Osteocyte (in vitro differentiated cells): ENCODE measurements around the gene CSNK1G2. TPM values are rescaled to one million over a fixed set of nuclear protein-coding genes. Genes with fewer than 3 reads are reported as not detected.

Source experiments
- DNase-seq: peaks from one replicate; pipeline ENCODE4 v3.0.0; 2021; ENCODE audit warnings: mixed read lengths; ENCODE audit not compliant: unreplicated experiment; ENCODE audit errors: extremely low spot score
- H3K27ac Mint-ChIP-seq: one replicate; pipeline ENCODE4 v1.8.0; 2021; ENCODE audit warnings: mild to moderate bottlenecking, mixed read lengths; ENCODE audit not compliant: unreplicated experiment
- H3K27me3 Mint-ChIP-seq: one replicate; pipeline ENCODE4 v1.8.0; 2021; ENCODE audit warnings: mixed read lengths; ENCODE audit not compliant: unreplicated experiment
- H3K36me3 Mint-ChIP-seq: one replicate; pipeline ENCODE4 v1.8.0; 2021; ENCODE audit warnings: mixed read lengths; ENCODE audit not compliant: unreplicated experiment
- H3K4me1 Mint-ChIP-seq: one replicate; pipeline ENCODE4 v1.8.0; 2021; ENCODE audit warnings: mixed read lengths; ENCODE audit not compliant: unreplicated experiment
- H3K4me3 Mint-ChIP-seq: one replicate; pipeline ENCODE4 v1.8.0; 2021; ENCODE audit warnings: mild to moderate bottlenecking, moderate library complexity, mixed read lengths; ENCODE audit not compliant: unreplicated experiment
- H3K9me3 Mint-ChIP-seq: one replicate; pipeline ENCODE4 v1.8.0; 2021; ENCODE audit warnings: mixed read lengths; ENCODE audit not compliant: unreplicated experiment
- CTCF ChIP-seq: fragments of 200-600 bp; sonication (generic); IDR thresholded peaks from 2 replicates; pipeline ENCODE4 v1.5.0; 2021; ENCODE audit warnings: antibody characterized with exemption, mild to moderate bottlenecking, moderate library complexity
- total RNA-seq: library from RNA; stranded (reverse); gene quantifications from 2 replicates; pipeline ENCODE4 v1.2.1, GENCODE V29; 2021

Gene CSNK1G2
- total RNA-seq, 1 donor from 2014 or later, result 72.2 TPM

- no peak for DNase-seq
- no peaks in the 10 kb centered on the region for H3K9me3 Mint-ChIP-seq
- H3K27me3 Mint-ChIP-seq, result no peaks in the 10 kb centered on the region
- no peak for TF ChIP-seq CTCF
- no peak overlapping the region for H3K4me3 Mint-ChIP-seq
- peaks cover 4% of the 10 kb centered on the region for H3K36me3 Mint-ChIP-seq
- H3K4me1 Mint-ChIP-seq, result peaks cover 20% of the 10 kb centered on the region
- H3K27ac Mint-ChIP-seq, result no peak overlapping the region
Measured at GRCh38 chr19:1911995-1912394, 29.0 kb upstream of the CSNK1G2 start.

GRCh38 chr19:1912760-1913505 lies 28.0 kb upstream of the CSNK1G2 start:
- Mint-ChIP-seq H3K27me3 (no peaks in the 10 kb centered on the region), H3K4me1 (peaks cover 17% of the 10 kb centered on the region), H3K36me3 (peaks cover 4% of the 10 kb centered on the region), H3K4me3 (no peak overlapping the region), H3K9me3 (no peaks in the 10 kb centered on the region), H3K27ac (no peak overlapping the region)
- no peak for DNase-seq
- TF ChIP-seq CTCF, result no peak

GRCh38 chr19:1913781-1914577 lies 27.0 kb upstream of the CSNK1G2 start:
- H3K4me1 Mint-ChIP-seq, result peaks cover 13% of the 10 kb centered on the region
- H3K36me3 Mint-ChIP-seq, result peaks cover 9% of the 10 kb centered on the region
- H3K9me3 Mint-ChIP-seq, result no peaks in the 10 kb centered on the region
- H3K4me3 Mint-ChIP-seq, result no peak overlapping the region
- no peak overlapping the region for H3K27ac Mint-ChIP-seq
- no peaks in the 10 kb centered on the region for H3K27me3 Mint-ChIP-seq
- DNase-seq, result no peak
- no peak for TF ChIP-seq CTCF

- no peaks in the 10 kb centered on the region for H3K27me3 Mint-ChIP-seq
- peaks cover 9% of the 10 kb centered on the region for H3K36me3 Mint-ChIP-seq
- no peak for DNase-seq
- no peak overlapping the region for H3K27ac Mint-ChIP-seq
- no peak for TF ChIP-seq CTCF
- no peaks in the 10 kb centered on the region for H3K9me3 Mint-ChIP-seq
- peaks cover 6% of the 10 kb centered on the region for H3K4me1 Mint-ChIP-seq
- no peak overlapping the region for H3K4me3 Mint-ChIP-seq
Measured at GRCh38 chr19:1914826-1915341, 26.1 kb upstream of the CSNK1G2 start.

- no peak for TF ChIP-seq CTCF
- Mint-ChIP-seq H3K27ac (no peak overlapping the region), H3K36me3 (peaks cover 15% of the 10 kb centered on the region), H3K4me3 (no peak overlapping the region), H3K27me3 (no peaks in the 10 kb centered on the region), H3K9me3 (no peaks in the 10 kb centered on the region), H3K4me1 (peaks cover 1% of the 10 kb centered on the region)
- DNase-seq, result no peak
Measured at GRCh38 chr19:1917146-1917545, 23.8 kb upstream of the CSNK1G2 start.
